Omental fat pad (tissue), 4 donors: Measurements from ENCODE around the gene SPATA3. TPM values are rescaled to one million over a fixed set of nuclear protein-coding genes. Genes with fewer than 3 reads are reported as not detected.
"Not testable (repeated sequence)": the region's sequence is repeated elsewhere in the genome, so short reads cannot be mapped to it uniquely, and the experiment has no call there.

ENCODE experiments used
- ATAC-seq: fragments of 150-250 bp; one replicate; pipeline ENCODE4 v1.9.1; 2016; ENCODE audit warnings: mild to moderate bottlenecking, moderate library complexity; ENCODE audit not compliant: low FRiP score
- DNase-seq: peaks from one replicate; pipeline ENCODE4 v3.0.0-alpha.2; 2019; ENCODE audit warnings: low spot score
- CTCF ChIP-seq, 3 donors: fragments of 450-650 bp; IDR thresholded peaks; one replicate each; pipeline ENCODE4 v1.5.1; 2016 to 2017; ENCODE audit warnings: antibody characterized with exemption in 3 of 3, mild to moderate bottlenecking in 3 of 3, moderate library complexity in 2 of 3
- total RNA-seq, 4 donors: library from RNA; depleted of rRNA; stranded (reverse); fragments of >200 nt; gene quantifications; one replicate each; pipeline ENCODE4 v1.1.0, GENCODE V29; 2016

Gene SPATA3
- total RNA-seq, 4 donors from 2014 or later: not detected

GRCh38 chr2:231018184-231018583, 22.3 kb downstream of the SPATA3 start:
- no peak for ATAC-seq
- TF ChIP-seq CTCF (IDR thresholded peaks at IDR 0.05): no peak
- no peak for DNase-seq

- not testable (repeated sequence) for DNase-seq, ATAC-seq
Observed at GRCh38 chr2:231025059-231025458, 29.1 kb downstream of the SPATA3 start.

- TF ChIP-seq CTCF (IDR thresholded peaks at IDR 0.05): no peak
- ATAC-seq: no peak
- DNase-seq: no peak
Observed at GRCh38 chr2:231028889-231029288, 33.0 kb downstream of the SPATA3 start.

GRCh38 chr2:231029563-231029962, 33.6 kb downstream of the SPATA3 start:
- ATAC-seq (no peak), DNase-seq (no peak)
- no peak for TF ChIP-seq CTCF (IDR thresholded peaks at IDR 0.05)

- no peak for DNase-seq
- TF ChIP-seq CTCF (IDR thresholded peaks at IDR 0.05): no peak
Observed at GRCh38 chr2:231030725-231031124, 34.8 kb downstream of the SPATA3 start.

GRCh38 chr2:231032575-231033140, 36.7 kb downstream of the SPATA3 start:
- DNase-seq (no peak), ATAC-seq (no peak)
- TF ChIP-seq CTCF (IDR thresholded peaks at IDR 0.05): no peak

More at GRCh38 chr2:231030725-231031124, 34.8 kb downstream of the SPATA3 start:
- no peak for ATAC-seq

GRCh38 chr2:231033147-231034132, 37.5 kb downstream of the SPATA3 start:
- no peak for ATAC-seq
- no peak for TF ChIP-seq CTCF (IDR thresholded peaks at IDR 0.05)
- DNase-seq: no peak
